Bronchial epithelial cell (primary cell): ENCODE measurements around the gene EEIG1. TPM values are rescaled to one million over a fixed set of nuclear protein-coding genes. Genes with fewer than 3 reads are reported as not detected.

Experiments used
- DNase-seq: peaks from one replicate; pipeline ENCODE4 v3.0.0-alpha.2; 2010; ENCODE audit warnings: low read depth
- FAIRE-seq: peaks from 2 replicates; lab custom pipeline; 2011; peaks lifted over from hg19 to GRCh38; lab: Jason Lieb, UNC
- H3K27me3 ChIP-seq: 2 replicates; pipeline ENCODE4 v1.5.1; 2011; ENCODE audit warnings: low read length; ENCODE audit not compliant: control insufficient read depth, insufficient read depth
- H3K36me3 ChIP-seq: 2 replicates; pipeline ENCODE4 v1.5.1; 2011; ENCODE audit warnings: low read length; ENCODE audit not compliant: control insufficient read depth, insufficient read depth
- H3K4me3 ChIP-seq: 2 replicates; pipeline ENCODE4 v1.5.1; 2011; ENCODE audit warnings: mild to moderate bottlenecking, low read depth, low read length, control low read depth
- CTCF ChIP-seq: IDR thresholded peaks from 2 replicates; pipeline ENCODE4 v1.5.1; 2011; ENCODE audit warnings: mild to moderate bottlenecking, moderate library complexity, low read length, control low read depth, inconsistent platforms; ENCODE audit not compliant: insufficient read depth, severe bottlenecking
- total RNA-seq: library from RNA; depleted of rRNA; stranded (reverse); fragments of >200 nt; gene quantifications from 2 replicates; pipeline ENCODE4 v1.2.1, GENCODE V29; 2014

Gene EEIG1
- total RNA-seq, 1 donor from 2014 or later = 7.4 TPM

- no peak for TF ChIP-seq CTCF
- no peaks in the 10 kb centered on the region for H3K27me3 ChIP-seq
- no peak for DNase-seq
- no peak overlapping the region for H3K4me3 ChIP-seq
- no peaks in the 10 kb centered on the region for H3K36me3 ChIP-seq
- no peak for FAIRE-seq
Observed at GRCh38 chr9:128005923-128006322, 25.1 kb upstream of the EEIG1 start.

GRCh38 chr9:128003966-128004604 lies 23.3 kb upstream of the EEIG1 start:
- no peaks in the 10 kb centered on the region for H3K27me3 ChIP-seq
- no peak overlapping the region for H3K4me3 ChIP-seq
- H3K36me3 ChIP-seq = no peaks in the 10 kb centered on the region
- no peak for DNase-seq
- TF ChIP-seq CTCF = no peak
- no peak for FAIRE-seq

- H3K4me3 ChIP-seq = no peak overlapping the region
- TF ChIP-seq CTCF = no peak
- no peak for FAIRE-seq
- DNase-seq = no peak
- no peaks in the 10 kb centered on the region for H3K27me3 ChIP-seq
- no peaks in the 10 kb centered on the region for H3K36me3 ChIP-seq
Observed at GRCh38 chr9:128002959-128003358, 22.2 kb upstream of the EEIG1 start.

GRCh38 chr9:128001779-128002298 lies 21.1 kb upstream of the EEIG1 start:
- no peaks in the 10 kb centered on the region for H3K27me3 ChIP-seq
- FAIRE-seq = no peak
- peak; percentile 47 for DNase-seq
- H3K36me3 ChIP-seq = no peaks in the 10 kb centered on the region
- no peak overlapping the region for H3K4me3 ChIP-seq
- no peak for TF ChIP-seq CTCF

- DNase-seq (no peak), FAIRE-seq (no peak)
- no peak overlapping the region for H3K4me3 ChIP-seq
- H3K36me3 ChIP-seq = no peaks in the 10 kb centered on the region
- TF ChIP-seq CTCF = no peak
- no peaks in the 10 kb centered on the region for H3K27me3 ChIP-seq
Observed at GRCh38 chr9:128001151-128001778, 20.5 kb upstream of the EEIG1 start.
